ENCODE data around the gene OR2J2.
"Not testable (repeated sequence)": the region's sequence is repeated elsewhere in the genome, so short reads cannot be mapped to it uniquely, and the experiment has no call there.

Gene OR2J2

DNA sequence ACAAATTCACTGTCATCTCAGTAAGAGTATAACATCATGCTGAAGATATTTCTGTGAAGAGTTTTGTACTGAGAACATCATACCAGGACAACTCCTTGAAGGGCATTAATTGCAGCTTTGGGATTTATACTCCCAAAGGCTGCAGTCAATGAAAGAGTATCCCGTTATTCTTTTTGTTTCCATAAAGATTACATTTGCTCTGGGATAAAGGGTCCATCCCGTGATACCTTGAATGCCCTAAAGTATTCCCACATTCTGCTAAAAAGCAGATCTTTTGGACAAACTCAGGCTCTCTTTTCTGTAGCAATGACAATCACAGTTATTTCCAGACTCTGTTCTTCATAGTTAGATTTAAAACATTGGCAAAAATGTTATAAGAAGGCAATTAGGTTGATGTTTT is at the start of gene OR2J2:
Gene OR2J2 (plus strand): TSS at position 301 of the 400 bp plus-strand sequence. CDS start 2,729 bp downstream, outside the sequence.
- not testable (repeated sequence) for DNase-seq

DNA sequence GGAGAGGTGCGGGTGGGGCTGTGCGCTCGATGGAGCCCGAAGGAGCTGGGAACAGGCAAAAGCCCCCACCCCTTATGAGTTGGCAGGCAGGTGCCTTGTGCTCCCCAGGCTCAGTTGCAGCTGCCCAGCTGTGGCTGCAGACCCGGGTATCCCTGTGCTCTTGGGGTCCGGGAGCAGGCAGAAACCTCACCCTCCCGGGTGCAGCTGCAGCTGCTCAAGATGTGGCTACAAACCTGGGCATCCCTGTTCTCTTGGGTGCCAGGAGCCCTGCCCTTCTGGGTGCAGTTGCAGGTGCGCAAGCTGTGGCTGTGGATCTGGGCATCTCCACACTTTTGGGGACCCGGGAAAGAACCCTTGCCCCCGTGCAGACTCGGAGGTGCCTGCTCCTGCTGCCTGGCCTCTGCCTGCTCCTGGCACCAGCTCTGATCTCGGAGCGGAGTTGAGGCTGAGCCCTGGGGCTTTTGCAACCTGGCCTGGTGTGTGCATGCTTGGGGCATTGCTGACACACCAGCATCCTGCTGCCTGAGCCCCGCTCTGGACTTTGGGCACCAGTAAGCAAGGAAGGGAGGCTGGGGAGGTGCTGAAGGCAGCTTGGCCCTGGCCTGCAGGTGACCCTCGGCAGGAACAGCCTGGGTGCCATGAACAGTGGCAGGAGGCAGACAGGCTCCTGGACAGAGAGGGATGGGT is 41.2 kb upstream of the OR2J2 start:
- DNase-seq = no peak

DNA sequence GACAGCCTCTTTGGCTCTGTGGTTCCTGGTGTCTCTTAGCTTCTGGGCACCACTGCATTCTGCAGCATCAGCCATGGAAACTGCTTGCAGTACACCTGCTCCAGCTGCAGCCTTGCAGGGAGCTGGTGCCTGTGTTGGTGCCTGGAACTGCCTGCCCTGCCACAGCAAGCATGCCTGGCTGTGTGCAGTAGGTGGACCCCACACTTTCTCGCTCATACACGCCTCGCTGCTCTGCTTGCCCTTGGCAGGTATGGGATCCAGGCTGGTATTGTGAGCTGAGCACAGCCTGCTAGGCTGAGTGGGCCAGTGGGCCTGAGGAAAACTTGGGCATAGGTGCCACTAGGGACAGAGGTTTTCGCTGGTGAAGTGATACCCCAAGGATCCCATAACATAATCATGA is 40.1 kb upstream of the OR2J2 start:
- no peak for DNase-seq

DNA sequence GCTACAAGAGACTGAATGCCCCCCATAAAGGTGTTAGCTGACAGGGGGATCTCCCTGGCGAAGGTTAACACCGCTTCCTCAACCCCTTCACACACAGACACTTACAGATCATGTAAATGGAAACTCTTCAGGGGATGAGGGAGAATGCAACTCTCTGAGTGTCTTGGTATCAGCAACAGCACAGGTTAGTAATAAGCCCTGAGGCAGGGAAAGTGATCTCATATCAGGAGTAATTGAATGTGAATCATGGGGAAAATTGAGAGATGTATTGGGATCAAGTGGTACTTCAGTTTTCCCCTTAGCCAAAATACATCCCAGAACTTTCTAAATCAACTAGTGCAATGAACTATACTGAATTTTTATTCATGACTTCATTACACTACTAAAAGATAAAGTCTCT is 39.0 kb upstream of the OR2J2 start:
- no peak for DNase-seq

DNA sequence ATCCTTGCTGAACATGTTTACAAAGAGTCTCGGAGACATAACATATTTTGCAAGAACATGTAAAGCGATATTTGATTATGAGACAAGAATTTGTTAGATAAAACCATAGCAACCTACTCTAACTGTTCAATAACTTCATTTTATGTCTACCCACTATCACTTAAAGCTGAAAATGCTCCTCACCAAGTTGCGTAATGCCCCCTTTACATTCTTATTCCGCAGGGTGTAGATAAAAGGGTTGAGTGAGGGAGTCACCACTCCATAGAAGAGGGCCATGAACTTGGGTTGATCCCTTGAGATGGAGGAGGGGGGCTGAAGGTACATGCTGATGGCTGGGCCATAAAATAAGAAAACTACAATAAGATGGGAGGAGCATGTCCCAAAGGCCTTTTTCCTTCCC is 33.0 kb upstream of the OR2J2 start:
- no peak for DNase-seq

DNA sequence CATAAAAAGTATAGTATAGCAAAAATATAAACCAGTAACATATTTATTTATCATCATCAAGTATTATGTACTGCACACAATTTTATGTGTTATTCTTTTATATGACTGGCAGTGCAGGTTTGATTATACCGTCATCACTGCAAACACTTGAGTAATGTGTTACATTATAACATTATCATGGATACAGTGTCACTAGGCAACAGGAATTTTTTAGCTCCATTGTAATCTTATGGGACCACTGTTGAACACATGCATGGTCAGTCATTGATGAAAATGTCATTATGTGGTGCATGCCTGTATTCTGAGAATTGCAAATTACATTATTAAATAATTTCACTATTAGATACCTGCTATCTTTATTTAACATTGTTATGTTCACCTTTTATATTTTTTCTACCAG is 29.1 kb upstream of the OR2J2 start:
- DNase-seq = no peak

DNA sequence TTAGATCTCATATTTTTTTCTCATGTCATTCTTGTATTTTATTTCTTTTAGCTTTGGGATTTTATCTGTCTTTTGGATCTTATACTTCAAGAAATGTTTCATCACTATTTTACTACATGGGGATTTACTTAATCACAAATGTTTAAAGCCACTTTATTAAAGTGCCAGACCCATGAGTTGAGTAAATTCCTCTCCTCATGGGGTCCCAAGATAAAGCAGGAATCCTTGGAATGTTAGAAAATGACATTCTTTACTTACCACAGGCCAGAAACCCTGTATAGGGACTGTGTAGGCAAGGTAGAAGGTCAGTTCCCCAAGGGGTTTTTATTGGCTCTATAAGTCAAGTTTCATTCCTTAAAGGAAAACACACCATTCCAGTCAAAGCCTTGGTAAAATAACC is 28.4 kb upstream of the OR2J2 start:
- no peak for DNase-seq

DNA sequence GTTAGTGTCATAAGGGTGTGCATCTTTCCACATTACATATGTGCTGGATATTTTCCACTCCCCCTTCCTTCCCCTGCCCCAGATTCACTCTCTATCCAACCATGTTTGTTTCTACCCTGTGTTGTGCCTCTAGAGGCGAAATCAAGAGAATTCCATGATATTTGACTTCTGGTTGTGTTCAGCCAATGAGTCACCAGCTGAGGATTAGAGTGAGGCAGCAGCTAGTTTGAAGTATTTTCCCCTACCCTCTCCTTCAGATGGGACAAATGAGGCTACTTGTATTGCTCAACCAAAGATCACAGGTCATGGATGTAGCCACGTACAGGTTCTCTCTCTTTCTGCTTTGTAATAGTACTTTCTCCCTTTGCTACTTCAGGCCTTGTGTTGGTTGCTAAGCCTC is 24.5 kb upstream of the OR2J2 start:
- no peak for DNase-seq

DNA sequence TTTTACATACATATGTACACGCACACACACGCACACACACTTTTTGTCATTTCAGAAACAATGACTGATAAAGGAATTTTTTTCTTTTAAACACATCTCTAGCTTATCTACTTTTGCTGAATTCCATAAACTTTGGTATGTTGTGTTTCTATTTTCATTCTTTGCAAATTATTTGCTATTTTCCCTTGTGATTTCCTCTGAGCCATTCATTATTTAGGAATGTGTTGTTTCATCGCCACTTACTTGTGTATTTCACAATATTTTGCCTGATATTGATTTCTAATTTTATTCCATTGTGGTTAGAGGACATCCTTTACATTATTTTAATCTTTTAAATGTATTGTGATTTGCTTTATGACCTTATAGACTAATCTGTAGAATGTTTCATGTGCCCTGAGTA is 23.6 kb upstream of the OR2J2 start:
- DNase-seq = no peak

DNA sequence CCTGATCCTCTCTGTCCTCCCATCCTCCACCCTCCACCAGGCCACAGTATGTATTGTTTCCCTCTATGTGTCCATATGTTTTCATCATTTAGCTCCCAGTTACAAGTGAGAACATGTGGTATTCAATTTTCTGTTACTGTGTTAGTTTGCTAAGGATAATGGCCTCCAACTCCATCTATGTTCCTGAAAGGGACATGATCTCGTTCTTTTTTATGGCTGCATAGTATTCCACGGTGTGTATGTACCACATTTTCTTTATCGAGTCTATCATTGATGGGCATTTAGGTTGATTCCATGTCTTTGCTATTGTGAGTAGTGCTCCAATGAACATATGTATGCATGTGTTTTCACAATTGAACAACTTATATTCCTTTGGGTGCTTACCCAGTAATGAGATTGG is 21.3 kb upstream of the OR2J2 start:
- not testable (repeated sequence) for DNase-seq

DNA sequence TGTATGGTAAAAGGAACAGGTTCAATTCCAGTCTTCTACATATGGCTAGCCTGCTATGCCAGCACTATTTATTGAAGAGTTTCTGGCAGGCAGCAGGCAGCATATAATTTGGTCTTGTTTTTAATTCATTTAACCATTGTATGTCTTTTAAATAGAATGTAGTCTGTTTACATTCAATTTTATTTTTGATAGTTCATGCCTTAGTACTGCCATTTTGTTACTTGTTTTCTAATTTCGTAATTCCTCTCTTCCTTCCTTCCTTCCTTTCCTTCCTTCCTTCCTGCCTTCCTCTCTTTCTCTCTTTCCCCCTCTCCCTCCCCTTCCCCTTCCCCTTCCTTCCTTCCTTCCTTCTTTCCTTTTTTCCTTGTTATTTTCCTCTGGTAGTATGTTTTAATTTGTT is 17.6 kb upstream of the OR2J2 start:
- DNase-seq = no peak

DNA sequence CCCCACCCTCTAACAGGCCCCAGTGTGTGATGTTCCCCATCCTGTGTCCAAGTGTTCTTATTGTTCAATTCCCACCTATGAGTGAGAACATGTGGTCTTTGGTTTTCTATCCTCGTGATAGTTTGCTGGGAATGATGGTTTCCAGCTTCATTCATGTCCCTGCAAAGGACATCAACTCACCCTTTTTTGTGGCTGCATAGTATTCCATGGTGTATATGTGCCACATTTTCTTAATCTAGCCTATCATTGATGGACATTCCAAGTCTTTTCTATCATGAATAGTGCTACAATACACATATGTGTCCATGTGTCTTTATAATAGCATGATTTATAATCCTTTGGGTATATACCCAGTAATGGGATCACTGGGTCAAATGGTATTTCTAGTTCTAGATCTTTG is 15.5 kb upstream of the OR2J2 start:
- not testable (repeated sequence) for DNase-seq

DNA sequence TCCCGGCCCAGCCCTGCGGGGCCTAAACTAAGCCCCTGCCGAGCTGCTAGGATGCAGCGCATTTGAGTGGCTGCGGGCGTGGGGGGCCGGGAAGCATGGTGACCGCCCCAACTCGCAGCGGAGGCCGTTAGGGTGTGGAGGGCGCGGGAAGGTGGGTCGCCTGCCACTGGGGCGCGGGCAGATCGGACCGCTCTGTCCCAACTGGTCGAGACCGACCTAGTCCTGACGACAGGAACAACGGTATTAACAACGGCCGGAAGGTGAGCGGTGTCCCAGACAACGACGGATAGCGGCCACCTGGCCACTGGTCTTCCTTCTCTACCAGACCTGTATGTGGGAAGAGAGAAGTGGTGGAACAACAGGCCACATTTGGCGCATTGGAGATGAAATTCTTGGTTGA is 10.8 kb upstream of the OR2J2 start:
- DNase-seq = not testable (repeated sequence)

DNA sequence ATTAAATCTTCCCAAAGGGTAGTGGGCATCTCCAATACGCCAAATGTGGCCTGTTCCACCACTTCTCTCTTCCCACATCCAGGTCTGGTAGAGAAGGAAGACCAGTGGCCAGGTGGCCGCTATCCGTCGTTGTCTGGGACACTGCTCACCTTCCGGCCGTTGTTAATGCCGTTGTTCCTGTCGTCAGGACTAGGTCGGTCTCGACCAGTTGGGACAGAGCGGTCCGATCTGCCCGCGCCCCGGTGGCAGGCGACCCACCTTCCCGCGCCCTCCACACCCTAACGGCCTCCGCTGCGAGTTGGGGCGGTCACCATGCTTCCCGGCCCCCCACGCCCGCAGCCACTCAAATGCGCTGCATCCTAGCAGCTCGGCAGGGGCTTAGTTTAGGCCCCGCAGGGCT is 5.1 kb upstream of the OR2J2 start:
- DNase-seq = not testable (repeated sequence)

DNA sequence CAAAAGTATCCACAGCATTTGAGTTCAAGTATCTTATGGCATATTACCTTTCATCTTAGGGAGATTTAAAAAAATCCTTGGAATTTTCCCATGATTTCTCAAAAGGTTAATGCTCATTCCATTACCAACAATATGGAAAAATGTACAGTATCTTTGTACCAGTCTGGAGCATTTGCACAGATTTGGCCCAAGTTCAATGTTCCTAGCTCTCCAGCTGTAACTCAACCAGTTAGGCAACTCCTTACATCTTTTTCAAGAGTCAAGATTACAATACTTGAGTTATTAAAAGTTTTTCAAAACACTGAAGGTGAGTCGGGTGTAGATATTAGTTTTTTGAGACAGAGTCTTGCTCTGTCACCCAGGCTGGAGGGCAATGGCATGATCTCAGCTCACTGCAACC is 1.0 kb downstream of the OR2J2 start:
- DNase-seq = no peak

DNA sequence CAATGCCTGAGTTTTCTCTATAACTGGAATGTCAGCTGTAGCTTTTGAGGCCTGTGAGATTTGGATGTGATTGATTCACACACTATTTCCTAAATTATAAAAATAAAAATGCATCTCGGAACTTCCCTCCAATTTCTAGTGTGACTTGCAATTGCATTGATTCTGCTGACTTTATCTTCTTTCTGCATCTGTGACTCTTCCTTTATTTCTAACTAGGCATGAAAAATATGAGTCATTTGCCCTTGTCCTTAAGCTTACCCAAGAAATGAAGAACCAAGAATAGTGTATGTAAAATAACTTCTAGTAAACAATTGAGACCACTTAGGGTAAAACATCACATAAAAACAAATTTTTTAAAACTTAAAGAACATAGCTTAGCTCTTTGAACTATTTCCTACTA is 12.9 kb downstream of the OR2J2 start:
- no peak for DNase-seq

DNA sequence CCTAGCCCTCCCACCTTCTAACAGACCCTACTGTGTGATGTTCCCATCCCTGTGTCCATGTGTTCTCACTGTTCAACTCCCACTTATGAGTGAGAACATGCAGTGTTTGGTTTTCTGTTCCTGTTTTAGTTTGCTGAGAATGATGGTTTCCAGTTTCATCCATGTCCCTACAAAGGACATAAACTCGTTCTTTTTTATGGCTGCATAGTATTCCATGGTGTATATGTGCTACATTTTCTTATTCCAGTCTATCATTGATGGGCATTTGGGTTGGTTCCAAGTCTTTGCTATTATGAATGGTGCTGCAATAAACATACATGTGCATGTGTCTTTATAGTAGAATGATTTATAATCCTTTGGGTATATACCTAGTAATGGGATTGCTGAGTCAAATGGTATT is 18.0 kb downstream of the OR2J2 start:
- DNase-seq = not testable (repeated sequence)

DNA sequence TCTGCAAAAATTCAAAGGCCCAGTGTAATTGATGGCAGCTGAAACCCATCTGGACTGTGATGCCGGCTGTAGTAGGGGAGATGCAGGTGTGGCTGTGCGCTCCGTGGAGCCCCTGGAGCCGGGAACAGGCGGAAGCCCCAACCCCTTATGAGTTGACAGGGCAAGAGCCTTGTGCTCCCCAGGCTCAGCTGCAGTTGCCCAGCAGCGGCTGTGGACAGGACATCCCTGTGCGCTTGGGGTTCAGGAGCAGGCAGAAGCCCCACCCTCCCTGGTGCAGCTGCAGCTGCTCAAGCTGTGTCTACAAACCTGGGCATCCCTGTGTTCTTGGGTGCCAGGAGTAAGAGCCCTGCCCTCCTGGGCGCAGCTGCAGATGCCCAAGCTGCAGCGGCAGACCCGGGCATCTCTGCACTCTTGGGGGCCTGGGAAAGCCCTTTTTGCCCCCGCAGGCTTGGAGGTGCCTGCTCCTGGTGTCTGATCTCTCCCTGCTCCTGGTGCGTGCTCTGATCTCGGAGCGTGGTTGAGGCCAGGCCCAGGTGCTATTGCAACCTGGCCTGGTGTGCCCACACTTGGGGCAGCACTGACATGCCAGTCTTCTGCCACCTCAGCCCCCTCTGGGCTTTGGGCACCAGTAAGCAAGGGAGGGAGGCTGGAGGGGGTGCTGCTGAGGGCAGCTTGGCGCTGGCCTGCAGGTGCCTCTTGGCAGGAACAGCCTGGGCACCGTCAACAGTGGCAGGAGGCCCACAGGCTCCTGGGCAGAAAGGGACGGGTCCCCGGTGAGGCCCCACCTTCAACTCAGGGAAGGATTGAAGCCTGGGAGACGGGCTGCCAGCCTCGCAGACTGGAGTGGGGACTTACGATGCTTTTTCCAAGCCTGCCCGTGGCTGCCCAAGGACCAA is 30.3 kb downstream of the OR2J2 start:
- no peak for DNase-seq

DNA sequence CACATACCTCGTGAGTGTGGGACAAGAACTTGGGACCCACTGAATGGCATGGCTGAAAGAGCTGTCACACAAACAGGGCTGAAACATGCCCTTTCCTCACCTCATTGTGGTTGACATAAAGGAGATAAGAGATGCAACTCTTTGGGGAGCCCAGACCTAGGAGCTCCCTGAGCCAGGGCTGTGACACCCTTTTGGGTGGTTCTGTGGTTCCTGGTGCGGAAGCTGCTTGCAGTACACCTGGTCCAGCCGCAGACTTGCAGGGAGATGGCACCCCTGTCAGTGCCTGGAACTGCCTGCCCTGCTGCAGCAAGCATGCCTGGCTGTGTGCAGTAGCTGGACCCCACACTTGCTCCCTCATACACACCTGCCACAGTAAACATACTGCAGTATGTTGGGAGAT is 31.3 kb downstream of the OR2J2 start:
- no peak for DNase-seq

DNA sequence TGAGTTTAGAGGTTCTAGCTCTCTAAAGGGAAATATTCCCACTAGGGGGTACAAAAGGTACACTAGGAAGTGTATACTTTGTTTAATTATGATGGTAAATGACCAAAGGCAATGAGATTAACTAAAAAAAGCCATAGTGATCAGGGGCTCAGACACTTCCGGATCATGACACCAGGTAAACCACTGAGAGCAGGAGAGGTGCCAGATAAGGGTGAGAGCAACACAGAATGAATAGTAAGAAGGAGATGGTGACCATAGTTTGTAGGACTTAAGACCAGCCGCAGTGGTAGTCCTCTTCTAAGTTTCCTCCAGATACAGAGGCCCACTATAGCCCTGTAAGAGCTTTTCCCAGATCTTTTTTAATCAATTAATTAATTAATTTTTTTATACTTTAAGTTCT is 40.8 kb downstream of the OR2J2 start:
- no peak for DNase-seq

DNA sequence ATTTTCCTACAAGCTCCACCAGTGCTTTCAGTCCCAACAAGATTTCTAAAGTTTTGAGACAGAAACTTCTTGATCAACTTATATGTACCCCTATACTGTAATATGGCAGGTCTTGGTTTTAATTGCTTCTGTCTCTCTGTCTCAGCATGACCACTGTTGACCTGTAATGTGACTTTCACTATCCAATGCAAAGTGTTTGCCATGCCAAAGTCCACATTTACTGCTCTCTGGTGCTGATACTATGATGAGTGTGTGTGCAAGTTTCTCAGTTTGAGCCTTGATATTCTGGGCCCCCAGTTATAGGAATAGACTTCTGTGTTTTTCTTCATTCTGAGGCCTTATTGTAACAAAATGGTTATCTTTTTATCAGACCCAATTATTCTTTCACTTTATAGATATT is 45.8 kb downstream of the OR2J2 start:
- no peak for DNase-seq

DNA sequence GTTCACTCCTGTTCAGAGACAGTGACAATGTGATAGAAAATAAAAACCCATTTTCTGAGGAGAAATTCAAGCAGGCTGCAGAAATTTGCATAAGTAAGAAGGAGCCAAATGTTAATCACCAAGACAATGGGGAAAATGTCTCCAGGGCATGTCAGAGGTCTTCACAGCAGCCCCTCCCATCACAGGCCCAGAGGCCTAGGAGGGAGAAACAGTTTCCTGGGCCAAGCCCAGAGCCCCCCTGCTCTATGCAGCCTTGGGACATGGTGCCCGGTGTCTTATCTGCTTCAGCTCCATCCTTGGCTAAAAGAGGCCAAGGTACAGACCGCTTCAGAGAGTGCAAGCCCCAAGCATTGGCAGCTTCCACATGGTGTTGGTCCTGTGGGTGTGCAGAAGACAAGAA is 46.5 kb downstream of the OR2J2 start:
- not testable (repeated sequence) for DNase-seq

DNA sequence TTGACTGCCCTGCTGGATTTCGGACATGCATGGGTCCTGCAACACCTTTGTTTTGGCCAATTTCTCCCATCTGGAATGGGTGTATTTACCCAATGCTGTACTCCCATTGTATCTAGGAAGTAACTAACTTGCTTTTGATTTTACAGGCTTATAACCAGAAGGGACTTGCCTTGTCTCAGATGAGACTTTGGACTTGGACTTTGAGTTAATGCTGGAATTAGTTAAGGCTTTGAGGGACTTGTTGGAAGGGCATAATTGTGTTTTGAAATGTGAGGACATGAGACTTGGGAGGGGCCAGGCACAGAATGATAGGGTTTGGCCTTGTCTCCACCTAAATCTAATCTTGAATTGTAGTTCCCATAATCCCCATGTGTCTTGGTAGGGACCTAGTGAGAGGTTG is 47.3 kb downstream of the OR2J2 start:
- not testable (repeated sequence) for DNase-seq

Measured in DMS79 treated with DMSO at 0.1 percent for 48 hours (cell line).